Gastrocnemius medialis (tissue), 4 donors: ENCODE results near the gene SGSM2. TPM values are rescaled to one million over a fixed set of nuclear protein-coding genes. Genes with fewer than 3 reads are reported as not detected.

ENCODE experiments used
- ATAC-seq, 2 donors: fragments of 150-250 bp; one replicate each; pipeline ENCODE4 v1.9.1; 2016
- DNase-seq, 2 donors: peaks; one replicate each; pipeline ENCODE4 v3.0.0-alpha.2; 2019
- H3K27ac ChIP-seq, 4 donors: fragments of 200-600 bp; sonication (generic); 1 replicate in 1 of 4; 2 replicates in 3 of 4; pipeline ENCODE4 v1.5.1; 2016 to 2018; ENCODE audit warnings: mild to moderate bottlenecking in 2 of 4, moderate library complexity in 1 of 4
- H3K27me3 ChIP-seq, 3 donors: fragments of 200-600 bp; sonication (generic) in 2 of 3; 1 replicate in 1 of 3; 2 replicates in 2 of 3; pipeline versions ENCODE4 v1.5.1 to v1.6.0; 2016 to 2019; ENCODE audit warnings: mild to moderate bottlenecking in 1 of 3, moderate library complexity in 1 of 3
- H3K36me3 ChIP-seq, 2 donors: fragments of 200-600 bp; sonication (generic) in 1 of 2; one replicate each; pipeline ENCODE4 v1.5.1; 2017 to 2018
- H3K4me1 ChIP-seq, 2 donors: fragments of 200-600 bp; sonication (generic) in 1 of 2; one replicate each; pipeline ENCODE4 v1.5.1; 2016 to 2017; ENCODE audit warnings: mild to moderate bottlenecking in 2 of 2
- H3K4me3 ChIP-seq, 4 donors: fragments of 200-600 bp; sonication (generic) in 3 of 4; 1 replicate in 1 of 4; 2 replicates in 3 of 4; pipeline ENCODE4 v1.5.1; 2016 to 2019; ENCODE audit warnings: mild to moderate bottlenecking in 2 of 4
- H3K9me3 ChIP-seq, 3 donors: fragments of 200-600 bp; sonication (generic) in 2 of 3; 1 replicate in 1 of 3; 2 replicates in 2 of 3; pipeline ENCODE4 v1.5.1; 2016 to 2019
- POLR2A ChIP-seq, 2 donors: fragments of 450-650 bp; IDR thresholded peaks; one replicate each; pipeline ENCODE4 v1.6.1; 2017; ENCODE audit warnings: antibody characterized with exemption in 2 of 2, mild to moderate bottlenecking in 2 of 2, moderate library complexity in 2 of 2
- in situ Hi-C, 4 donors: fragments of 200-750 bp; cut with MboI; loops; one replicate each; pipeline versions ENCODE4 v1.15.0 to v1.8.0; 2017; ENCODE audit warnings: low sequenced_read_pairs in 4 of 4
- intact Hi-C: fragments of 100-400 bp; cut with DNase I; formaldehyde crosslinking; loops from one replicate; pipeline ENCODE4 v1.15.1; 2023; ENCODE audit warnings: low total_unique reads
- total RNA-seq, 4 donors: library from RNA; depleted of rRNA; stranded (reverse); fragments of >200 nt; gene quantifications; one replicate each; pipeline versions ENCODE4 v1.1.0 to v1.2.3, GENCODE V29; 2016
- TF ChIP-seq, protein P1 (sequence below), 5 experiments: fragments of 450-650 bp in 3 of 5; fragments of 200-600 bp in 2 of 5; sonication (generic) in 2 of 5; IDR thresholded peaks in 4 of 5; conservative IDR thresholded peaks in 1 of 5; 1 replicate in 4 of 5; 2 replicates in 1 of 5; pipeline ENCODE4 v1.5.1; 2016 to 2019; ENCODE audit warnings: antibody characterized with exemption in 5 of 5, mild to moderate bottlenecking in 3 of 5, moderate library complexity in 3 of 5

SGSM2 gene
- total RNA-seq, 4 donors from 2014 or later: 6.1 to 20.1 (median 9.6) TPM

DNA sequence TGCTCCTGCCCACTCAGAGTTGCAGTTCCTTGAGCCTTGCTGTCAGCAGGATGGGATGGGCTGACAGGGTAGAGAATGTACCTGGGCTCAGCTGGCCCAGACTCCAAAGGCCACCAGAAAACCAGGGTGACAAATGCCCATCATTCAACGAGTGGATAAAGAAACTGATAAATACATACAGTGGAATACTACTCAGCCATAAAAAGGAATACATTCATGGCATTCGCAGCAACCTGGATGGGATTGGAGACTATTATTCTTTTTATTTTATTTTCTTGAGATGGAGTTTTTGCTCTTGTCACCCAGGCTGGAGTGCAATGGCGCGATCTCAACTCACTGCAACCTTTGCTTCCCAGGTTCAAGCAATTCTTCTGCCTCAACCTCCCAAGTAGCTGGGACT is 19.9 kb downstream of the SGSM2 start:
- no peak for DNase-seq
- intact Hi-C loops: no loop called here

DNA sequence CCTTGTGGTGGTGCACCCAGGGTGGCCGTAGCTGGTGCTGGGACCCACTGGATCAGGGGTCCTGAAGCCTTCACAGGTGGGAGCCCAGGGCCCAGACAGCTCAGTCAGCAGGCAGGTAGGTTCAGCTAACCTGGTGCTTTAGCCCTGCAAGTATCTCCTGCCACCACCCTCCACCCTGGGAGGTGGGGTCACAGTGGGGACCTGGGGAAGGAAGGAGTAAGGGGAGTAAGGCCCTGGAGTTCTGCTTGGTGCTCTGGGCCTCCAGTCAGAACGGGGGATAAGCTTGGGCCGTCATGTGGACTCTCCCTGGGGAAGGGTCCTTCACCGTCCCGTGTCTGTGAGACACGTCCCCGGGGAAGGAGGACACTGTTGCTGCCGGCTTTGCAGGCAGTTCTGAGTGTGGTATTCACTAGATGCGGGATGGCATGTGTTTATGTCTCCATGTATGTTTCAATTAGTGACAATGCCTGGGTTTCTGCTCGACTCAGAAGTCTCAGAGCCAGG is 20.7 kb downstream of the SGSM2 start:
- TF ChIP-seq POLR2A (IDR thresholded peaks at IDR 0.05): no peak
- TF ChIP-seq, protein P1, sequence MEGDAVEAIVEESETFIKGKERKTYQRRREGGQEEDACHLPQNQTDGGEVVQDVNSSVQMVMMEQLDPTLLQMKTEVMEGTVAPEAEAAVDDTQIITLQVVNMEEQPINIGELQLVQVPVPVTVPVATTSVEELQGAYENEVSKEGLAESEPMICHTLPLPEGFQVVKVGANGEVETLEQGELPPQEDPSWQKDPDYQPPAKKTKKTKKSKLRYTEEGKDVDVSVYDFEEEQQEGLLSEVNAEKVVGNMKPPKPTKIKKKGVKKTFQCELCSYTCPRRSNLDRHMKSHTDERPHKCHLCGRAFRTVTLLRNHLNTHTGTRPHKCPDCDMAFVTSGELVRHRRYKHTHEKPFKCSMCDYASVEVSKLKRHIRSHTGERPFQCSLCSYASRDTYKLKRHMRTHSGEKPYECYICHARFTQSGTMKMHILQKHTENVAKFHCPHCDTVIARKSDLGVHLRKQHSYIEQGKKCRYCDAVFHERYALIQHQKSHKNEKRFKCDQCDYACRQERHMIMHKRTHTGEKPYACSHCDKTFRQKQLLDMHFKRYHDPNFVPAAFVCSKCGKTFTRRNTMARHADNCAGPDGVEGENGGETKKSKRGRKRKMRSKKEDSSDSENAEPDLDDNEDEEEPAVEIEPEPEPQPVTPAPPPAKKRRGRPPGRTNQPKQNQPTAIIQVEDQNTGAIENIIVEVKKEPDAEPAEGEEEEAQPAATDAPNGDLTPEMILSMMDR (IDR thresholded peaks at IDR 0.05 in 4 of 5, conservative IDR thresholded peaks at IDR 0.05 in 1 of 5): no peak
- DNase-seq (no peak), ATAC-seq (no peak)
- intact Hi-C loops: no loop called here
- in situ Hi-C loops: no loop called here
- Histone ChIP-seq H3K9me3 (no peaks in the 10 kb centered on the region), H3K4me1 (peaks cover 0 to 6% of the 10 kb centered on the region in 2 donors), H3K36me3 (no peaks in the 10 kb centered on the region), H3K27me3 (no peaks in the 10 kb centered on the region), H3K27ac (no peak overlapping the region), H3K4me3 (no peak overlapping the region)

More for the DNA sequence above, 19.9 kb downstream of the SGSM2 start:
- no peak overlapping the region for H3K27ac ChIP-seq
- H3K27me3 ChIP-seq: no peaks in the 10 kb centered on the region
- TF ChIP-seq, protein P1 (IDR thresholded peaks at IDR 0.05 in 4 of 5, conservative IDR thresholded peaks at IDR 0.05 in 1 of 5): no peak
- TF ChIP-seq POLR2A (IDR thresholded peaks at IDR 0.05): no peak
- no peak overlapping the region for H3K4me3 ChIP-seq
- no peaks in the 10 kb centered on the region for H3K9me3 ChIP-seq
- in situ Hi-C loops: no loop called here
- H3K4me1 ChIP-seq: peaks cover 0 to 5% of the 10 kb centered on the region in 2 donors
- ATAC-seq: no peak
- H3K36me3 ChIP-seq: no peaks in the 10 kb centered on the region

DNA sequence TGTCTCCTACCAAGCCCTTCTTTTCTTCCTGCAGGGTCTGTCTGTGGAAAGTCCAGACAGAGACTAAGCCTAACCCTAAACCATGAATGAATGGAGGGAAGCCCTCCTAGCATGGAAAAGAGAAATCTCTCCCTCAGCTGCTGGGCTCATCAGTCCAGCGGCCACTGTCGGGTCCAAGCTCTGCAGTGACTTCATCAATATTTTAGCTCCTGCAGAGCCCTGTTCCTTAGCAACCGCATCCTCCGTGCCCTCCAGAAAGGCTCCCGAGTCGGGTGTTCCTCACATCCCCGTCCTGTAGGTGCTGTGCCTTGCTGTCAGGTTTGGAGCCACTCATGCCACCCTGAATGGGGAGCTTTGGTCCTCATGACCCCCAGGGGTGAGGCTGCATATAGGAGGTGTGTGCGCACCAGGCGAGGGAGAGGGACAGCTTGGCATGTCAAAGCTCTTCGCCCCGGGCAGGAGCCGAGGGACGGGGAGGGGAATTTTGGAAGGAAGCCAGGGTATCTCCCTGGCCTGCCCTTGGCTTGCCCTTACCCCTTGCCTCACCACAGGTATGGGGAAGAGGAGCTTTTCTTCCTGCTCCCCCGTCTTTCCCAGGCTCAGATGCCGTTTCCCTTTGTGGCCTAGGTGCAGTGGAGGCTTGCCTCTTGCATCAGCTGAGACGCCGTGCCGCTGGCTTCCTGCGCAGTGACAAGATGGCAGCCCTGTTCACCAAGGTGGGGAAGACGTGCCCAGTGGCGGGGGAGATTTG is 23.9 kb downstream of the SGSM2 start:
- Histone ChIP-seq H3K27ac (no peak overlapping the region), H3K9me3 (no peaks in the 10 kb centered on the region), H3K4me1 (peaks cover 19 to 21% of the 10 kb centered on the region in 2 donors), H3K36me3 (no peaks in the 10 kb centered on the region), H3K27me3 (no peaks in the 10 kb centered on the region), H3K4me3 (no peak overlapping the region)
- in situ Hi-C loops (no loop called here), intact Hi-C loops (loop anchor here (10.0 kb wide), 1 partner anchor 54 kb away; no protein-coding TSS in a partner anchor)
- ATAC-seq (no peak), DNase-seq (no peak)
- no peak for TF ChIP-seq POLR2A (IDR thresholded peaks at IDR 0.05)
- TF ChIP-seq, protein P1 (IDR thresholded peaks at IDR 0.05 in 4 of 5, conservative IDR thresholded peaks at IDR 0.05 in 1 of 5): no peak

DNA sequence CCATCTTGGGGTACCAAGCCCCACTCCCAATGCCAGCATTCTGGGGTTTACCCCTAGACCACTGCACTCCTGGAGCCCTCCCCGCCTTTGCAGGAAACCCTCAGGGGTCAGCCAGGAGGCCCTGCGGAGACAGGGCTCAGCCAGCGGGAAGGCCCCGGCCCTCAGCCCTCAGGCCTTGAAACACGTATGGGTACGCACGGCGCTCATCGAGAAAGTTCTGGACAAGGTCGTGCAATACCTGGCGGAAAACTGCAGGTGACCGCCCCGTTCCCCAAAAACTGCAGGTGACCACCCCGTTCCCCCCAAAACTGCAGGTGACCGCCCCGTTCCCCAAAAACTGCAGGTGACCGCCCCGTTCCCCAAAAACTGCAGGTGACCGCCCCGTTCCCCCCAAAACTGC is 24.7 kb downstream of the SGSM2 start:
- H3K27me3 ChIP-seq: no peaks in the 10 kb centered on the region
- in situ Hi-C loops (no loop called here), intact Hi-C loops (loop anchor here (10.0 kb wide), 1 partner anchor 53 kb away; no protein-coding TSS in a partner anchor)
- TF ChIP-seq, protein P1 (IDR thresholded peaks at IDR 0.05 in 4 of 5, conservative IDR thresholded peaks at IDR 0.05 in 1 of 5): no peak
- no peak for TF ChIP-seq POLR2A (IDR thresholded peaks at IDR 0.05)
- ATAC-seq (no peak), DNase-seq (no peak)
- no peaks in the 10 kb centered on the region for H3K36me3 ChIP-seq
- H3K4me1 ChIP-seq: peaks cover 19 to 21% of the 10 kb centered on the region in 2 donors
- H3K9me3 ChIP-seq: no peaks in the 10 kb centered on the region
- H3K27ac ChIP-seq: no peak overlapping the region
- no peak overlapping the region for H3K4me3 ChIP-seq
